Measurements from ENCODE around the gene RARS1. TPM values are rescaled to one million over a fixed set of nuclear protein-coding genes. Genes with fewer than 3 reads are reported as not detected.

RARS1 gene
- total and polyA plus RNA-seq, 2 of the 8 experiments (the other 6 are each of a cell fraction or from before 2014, with no cell fraction given) = 30.2 to 108 TPM

- H2BK5ac ChIP-seq (ENCODE audit: low read depth, low read length) = no peak overlapping the region
- H4K20me1 ChIP-seq (replicated peaks in 1 of 2; ENCODE audit: control insufficient read depth in 1 of 2, insufficient read depth in 2 of 2, low read length in 2 of 2) = no peaks in the 10 kb centered on the region
- no peak overlapping the region for H2AFZ ChIP-seq (ENCODE audit: low read length)
- no peak overlapping the region for H3K56ac ChIP-seq (replicated peaks; ENCODE audit: insufficient read length, low read depth, low read length)
- no peak overlapping the region for H3K4me3 ChIP-seq (ENCODE audit: extremely low read depth in 1 of 4, insufficient read depth in 2 of 4, low read depth in 3 of 4, low read length in 4 of 4)
- no peaks in the 10 kb centered on the region for H3K4me1 ChIP-seq (replicated peaks in 1 of 4; ENCODE audit: control insufficient read depth in 3 of 4, insufficient read depth in 4 of 4, low read length in 3 of 4)
- H3K9ac ChIP-seq (replicated peaks in 1 of 4; ENCODE audit: extremely low read depth in 1 of 4, low read depth in 3 of 4, low read length in 3 of 4) = no peak overlapping the region
- no peak overlapping the region for H2AK5ac ChIP-seq (ENCODE audit: low read depth, low read length)
- H3K23me2 ChIP-seq (ENCODE audit: low read depth, low read length) = no peaks in the 10 kb centered on the region
- DNase-seq (ENCODE audit: low read depth in 1 of 2, low spot score in 2 of 2) = no peak
- no peak overlapping the region for H3K14ac ChIP-seq (ENCODE audit: insufficient read length)
- no peak overlapping the region for H4K5ac ChIP-seq (ENCODE audit: insufficient read length, low read depth, low read length)
- no peak overlapping the region for H2BK12ac ChIP-seq (ENCODE audit: low read depth, low read length)
- H3K36me3 ChIP-seq (ENCODE audit: control insufficient read depth in 2 of 4, insufficient read depth in 4 of 4, low read length in 3 of 4) = peaks cover 5 to 26% (median 9%) of the 10 kb centered on the region in 4 experiments; a peak in 6 of 8 replicates
- no peak overlapping the region for H2BK15ac ChIP-seq (ENCODE audit: low read length)
- H2BK20ac ChIP-seq (ENCODE audit: low read length) = no peak overlapping the region
- no peak overlapping the region for H3K27ac ChIP-seq (ENCODE audit: low read depth, low read length)
- no peak overlapping the region for H3K4me2 ChIP-seq (ENCODE audit: insufficient read depth in 1 of 2, low read depth in 2 of 2, low read length in 2 of 2)
- WGBS, 2 experiments (ENCODE audit: extremely low coverage in 1 of 2, insufficient coverage in 1 of 2, insufficient read length in 1 of 2, insufficient replicate concordance in 2 of 2, low coverage in 1 of 2, low lambda C conversion rate in 2 of 2, missing lambda C conversion rate in 1 of 2) = 87% methylated on average over 2 of the region's 2 CpGs; no CpG with 5 or more reads in 1 of the 2 experiments
- FAIRE-seq = no peak
- ChIA-PET POLR2A (ENCODE audit: partially characterized antibody) (no interaction called here), CTCF (ENCODE audit: partially characterized antibody) (interaction anchor here (0.6 to 0.7 kb wide), 2 partner anchors 42 to 148 kb away, joined by 3 read pairs; no protein-coding TSS in a partner anchor)
- no peaks in the 10 kb centered on the region for H3K79me2 ChIP-seq (ENCODE audit: control insufficient read depth in 1 of 2, insufficient read depth in 2 of 2, low read length in 2 of 2)
- no peaks in the 10 kb centered on the region for H3K27me3 ChIP-seq (replicated peaks in 1 of 4; ENCODE audit: control insufficient read depth in 3 of 4, extremely low read depth in 1 of 4, insufficient read depth in 3 of 4, low read length in 3 of 4)
- H4K91ac ChIP-seq (replicated peaks; ENCODE audit: insufficient read length, low read length) = no peak overlapping the region
- no peaks in the 10 kb centered on the region for H3K9me3 ChIP-seq (ENCODE audit: insufficient read depth in 2 of 2, low read depth in 1 of 2, low read length in 1 of 2)
- H3K79me1 ChIP-seq (ENCODE audit: low read depth, low read length) = no peaks in the 10 kb centered on the region
- no peak overlapping the region for H3K18ac ChIP-seq (ENCODE audit: extremely low read depth, low read length)
- no peak overlapping the region for H3K23ac ChIP-seq (ENCODE audit: insufficient read length)
- H2BK120ac ChIP-seq (replicated peaks; ENCODE audit: low read depth, low read length) = no peak overlapping the region
- no peak overlapping the region for H3K4ac ChIP-seq (replicated peaks; ENCODE audit: insufficient read length, low read depth, low read length)
- H4K8ac ChIP-seq (ENCODE audit: extremely low read depth, insufficient read depth, low read length) = no peak overlapping the region
- TF ChIP-seq EP300 (IDR thresholded peaks at IDR 0.05; ENCODE audit: borderline replicate concordance in 1 of 2, low read depth in 2 of 2, low read length in 2 of 2) (no peak), SIN3A (conservative IDR thresholded peaks at IDR 0.05 in 1 of 2, IDR thresholded peaks at IDR 0.05 in 1 of 2; ENCODE audit: low read depth in 1 of 2, low read length in 2 of 2) (no peak), NRF1 (IDR thresholded peaks at IDR 0.05; ENCODE audit: low read depth, low read length) (no peak)
Measured at GRCh38 chr5:168449166-168449565, 37.1 kb upstream of the RARS1 start.
